Esophagus muscularis mucosa (tissue), 2 donors: ENCODE results near the gene ACSF3.

ENCODE experiments used
- EP300 ChIP-seq: sonication (generic); formaldehyde crosslinking; IDR thresholded peaks from one replicate; pipeline ENCODE4 v1.6.1; 2017; ENCODE audit warnings: antibody characterized with exemption
- POLR2A ChIP-seq: fragments of 450-650 bp; IDR thresholded peaks from one replicate; pipeline ENCODE4 v1.6.1; 2017; ENCODE audit warnings: antibody characterized with exemption, moderate library complexity, mild to moderate bottlenecking, low read depth

DNA sequence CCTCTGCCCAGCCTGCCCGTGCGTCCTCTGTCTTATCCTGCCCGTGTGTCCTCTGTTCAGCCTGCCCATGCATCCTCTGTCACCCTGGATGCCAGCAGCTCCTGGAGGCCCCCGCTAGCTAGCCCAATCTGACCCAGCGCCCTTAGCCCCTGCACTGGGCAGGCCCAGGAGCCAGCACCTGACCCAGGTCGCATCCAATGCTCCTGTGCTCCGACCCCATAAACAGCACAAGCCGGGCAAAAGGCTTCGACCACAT lies 91.0 kb downstream of the ACSF3 start:
- no peak for TF ChIP-seq EP300
- TF ChIP-seq POLR2A, result no peak
